PC-3 (cell line): ENCODE data around the gene FNBP1L.

ENCODE experiments used
- CTCF ChIP-seq: fragments of 300-600 bp; sonication (generic); conservative IDR thresholded peaks from 2 replicates; pipeline ENCODE4 v1.5.1; 2017; ENCODE audit warnings: antibody characterized with exemption, low read depth, mild to moderate bottlenecking, low read length
- EZH2 ChIP-seq: fragments of 300-600 bp; sonication (generic); IDR thresholded peaks from one replicate; pipeline ENCODE4 v1.6.1; 2017; ENCODE audit warnings: antibody characterized with exemption, mild to moderate bottlenecking, low read length; ENCODE audit not compliant: unreplicated experiment
- EZH2phosphoT487 ChIP-seq: fragments of 300-600 bp; sonication (generic); IDR thresholded peaks from 2 replicates; pipeline ENCODE4 v1.6.1; 2018; ENCODE audit warnings: mild to moderate bottlenecking, antibody characterized with exemption, low read length, borderline replicate concordance

- TF ChIP-seq CTCF (no peak), EZH2 (no peak), EZH2phosphoT487 (no peak)
Measured at GRCh38 chr1:93416183-93416582, 31.7 kb upstream of the FNBP1L start.
